AML-193 (cell line): Measurements from ENCODE around the gene WNT9B.
"Not testable (repeated sequence)": the region's sequence is repeated elsewhere in the genome, so short reads cannot be mapped to it uniquely, and the experiment has no call there.

Source experiments
- DNase-seq, 2 experiments: peaks; one replicate each; lab custom pipeline; 2025; lab: John Stamatoyannopoulos, UW

Gene WNT9B

DNA sequence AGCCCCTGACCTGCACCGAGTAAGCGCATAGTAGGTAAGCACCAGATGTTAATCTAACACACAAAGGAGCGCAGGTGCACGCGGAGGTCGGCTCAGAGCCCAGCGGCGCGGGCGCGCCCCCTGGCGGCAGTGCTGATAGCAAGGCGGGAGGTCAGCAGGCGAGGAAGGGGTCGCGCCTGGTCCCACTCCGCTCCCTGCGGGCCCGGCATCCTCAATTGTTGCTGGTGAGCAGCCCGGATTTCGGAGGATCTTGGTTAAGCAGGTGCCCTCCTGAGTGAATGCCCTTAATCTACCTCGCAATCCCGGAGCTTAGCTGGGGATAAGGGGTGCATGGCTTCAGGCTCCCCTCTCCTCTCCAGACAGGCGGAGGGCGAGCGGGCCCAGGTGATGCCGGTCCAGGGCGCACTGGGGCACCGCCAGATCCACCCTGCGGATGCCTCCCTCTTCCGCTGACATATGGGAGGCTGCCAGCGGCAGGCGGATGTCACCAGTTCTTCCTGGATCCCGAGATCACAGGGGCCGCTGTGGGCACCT lies 28.9 kb upstream of the WNT9B start:
- no peak for DNase-seq

DNA sequence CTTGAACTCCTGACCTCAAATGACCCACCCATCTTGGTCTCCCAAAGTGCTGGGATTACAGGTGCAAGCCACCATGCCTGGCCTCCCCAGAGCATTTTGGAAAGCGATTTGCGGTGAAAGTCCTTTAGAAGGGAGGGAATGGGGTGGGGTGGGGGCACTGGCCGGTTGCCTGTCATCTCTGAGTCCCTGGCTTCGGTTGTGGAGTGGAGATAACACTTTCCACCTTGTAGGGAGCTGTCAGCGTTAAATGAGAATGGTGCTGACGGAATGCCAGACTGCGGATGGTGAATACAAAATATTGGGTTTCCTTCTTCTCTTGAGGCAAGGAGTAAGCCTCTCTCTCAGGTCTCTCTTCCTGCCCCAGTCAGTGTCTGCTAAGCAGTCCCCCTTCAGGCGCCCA lies 27.7 kb upstream of the WNT9B start:
- DNase-seq = no peak

DNA sequence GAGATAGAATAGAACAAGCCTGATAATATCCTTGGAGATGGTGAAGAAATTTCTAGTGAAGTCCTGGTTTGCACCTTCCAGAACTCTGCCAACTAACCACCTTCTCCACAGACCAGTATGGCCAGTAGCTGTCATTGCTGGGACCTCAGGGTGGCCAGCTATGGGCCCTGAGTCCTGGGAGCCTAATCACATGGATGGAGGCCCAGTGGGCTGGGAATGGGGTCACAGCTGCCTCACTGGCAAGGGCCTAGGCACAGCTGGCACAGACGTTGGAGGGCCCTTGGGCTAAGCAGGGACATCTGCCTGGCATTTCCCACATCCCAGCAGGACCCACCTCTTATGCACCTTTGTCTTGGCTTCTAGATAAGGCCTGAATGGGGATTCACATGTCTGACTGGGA lies 25.3 kb upstream of the WNT9B start:
- DNase-seq = no peak

DNA sequence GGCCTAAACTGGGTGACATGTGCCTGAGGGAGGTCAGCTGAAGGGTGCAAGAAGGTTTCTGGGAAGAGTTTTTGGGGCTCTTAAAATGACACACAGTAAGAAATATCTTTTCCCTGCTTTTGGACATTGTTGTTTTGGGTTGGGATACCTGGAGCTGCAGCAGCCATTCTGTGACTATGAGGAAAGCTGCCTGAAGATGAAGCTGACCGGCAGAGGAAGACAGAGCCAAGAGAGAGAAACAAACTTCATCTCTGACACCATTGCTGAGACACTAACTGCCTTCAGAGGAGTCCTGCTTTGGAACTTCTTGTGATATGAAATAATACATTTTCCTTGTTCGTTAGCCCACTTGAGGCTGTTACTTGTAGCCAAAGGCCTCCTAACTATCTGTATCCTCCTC lies 24.1 kb upstream of the WNT9B start:
- DNase-seq = no peak

DNA sequence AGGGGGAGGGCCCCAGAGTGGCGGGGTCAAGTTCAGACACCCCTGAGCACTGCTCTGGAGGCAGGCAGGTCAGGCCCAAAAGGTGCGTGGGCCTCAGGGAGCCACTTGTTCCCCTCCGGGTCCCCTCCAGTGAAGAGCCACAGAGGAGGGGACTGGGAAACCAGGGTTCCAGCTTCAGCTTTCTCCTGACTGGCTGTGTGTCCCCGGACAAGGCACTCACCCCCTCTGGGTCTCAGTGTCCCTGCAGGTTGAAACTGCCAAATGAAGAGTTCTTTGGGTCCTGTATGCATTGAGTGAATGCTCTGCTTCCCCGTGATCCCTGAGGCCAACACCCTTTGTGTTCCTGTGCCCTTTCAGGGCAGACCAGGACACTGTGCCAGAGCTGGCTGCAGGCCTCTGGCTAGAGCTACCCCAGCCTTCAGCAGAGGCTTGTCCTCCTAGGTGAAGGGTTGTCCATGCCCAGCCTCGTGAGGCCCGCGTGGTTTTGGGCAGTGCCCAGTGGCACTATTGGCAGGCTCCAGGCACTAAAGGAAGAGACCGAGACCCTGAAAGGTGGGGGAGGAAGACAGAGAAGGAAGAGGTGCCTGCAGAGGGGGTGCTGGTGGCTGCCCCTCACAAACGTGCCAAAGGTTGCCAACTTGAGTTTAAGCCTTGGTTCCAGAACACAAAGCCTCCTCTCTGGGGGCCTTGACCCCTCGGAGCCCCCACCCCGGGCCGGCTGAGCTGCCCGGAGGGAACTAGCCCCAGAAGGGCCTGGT lies 19.6 kb upstream of the WNT9B start:
- no peak for DNase-seq

DNA sequence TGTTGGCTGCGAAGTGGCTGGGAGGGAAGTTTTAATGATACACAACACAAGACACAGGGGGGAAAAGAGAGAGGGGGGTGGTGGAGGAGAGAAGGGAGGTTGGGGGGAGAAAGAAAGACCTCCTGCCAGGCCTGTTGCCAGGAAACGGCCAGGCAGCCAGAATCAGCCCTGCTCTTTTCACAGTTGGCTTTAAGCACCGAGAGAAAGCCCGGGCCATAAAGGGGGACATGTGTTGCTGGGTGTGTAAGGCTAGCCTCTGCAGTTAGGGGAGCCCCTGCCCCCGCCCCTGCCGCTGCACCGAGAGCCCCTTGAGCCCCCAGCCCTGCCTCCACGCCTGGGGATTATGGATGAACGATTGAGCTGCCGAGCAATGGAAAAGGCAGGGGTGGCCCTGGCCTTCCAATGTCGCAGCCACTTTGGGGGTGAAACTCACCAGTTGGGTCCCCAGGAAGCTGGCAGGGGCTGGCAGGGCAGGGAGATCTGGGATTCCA lies 19.0 kb upstream of the WNT9B start:
- DNase-seq = no peak

DNA sequence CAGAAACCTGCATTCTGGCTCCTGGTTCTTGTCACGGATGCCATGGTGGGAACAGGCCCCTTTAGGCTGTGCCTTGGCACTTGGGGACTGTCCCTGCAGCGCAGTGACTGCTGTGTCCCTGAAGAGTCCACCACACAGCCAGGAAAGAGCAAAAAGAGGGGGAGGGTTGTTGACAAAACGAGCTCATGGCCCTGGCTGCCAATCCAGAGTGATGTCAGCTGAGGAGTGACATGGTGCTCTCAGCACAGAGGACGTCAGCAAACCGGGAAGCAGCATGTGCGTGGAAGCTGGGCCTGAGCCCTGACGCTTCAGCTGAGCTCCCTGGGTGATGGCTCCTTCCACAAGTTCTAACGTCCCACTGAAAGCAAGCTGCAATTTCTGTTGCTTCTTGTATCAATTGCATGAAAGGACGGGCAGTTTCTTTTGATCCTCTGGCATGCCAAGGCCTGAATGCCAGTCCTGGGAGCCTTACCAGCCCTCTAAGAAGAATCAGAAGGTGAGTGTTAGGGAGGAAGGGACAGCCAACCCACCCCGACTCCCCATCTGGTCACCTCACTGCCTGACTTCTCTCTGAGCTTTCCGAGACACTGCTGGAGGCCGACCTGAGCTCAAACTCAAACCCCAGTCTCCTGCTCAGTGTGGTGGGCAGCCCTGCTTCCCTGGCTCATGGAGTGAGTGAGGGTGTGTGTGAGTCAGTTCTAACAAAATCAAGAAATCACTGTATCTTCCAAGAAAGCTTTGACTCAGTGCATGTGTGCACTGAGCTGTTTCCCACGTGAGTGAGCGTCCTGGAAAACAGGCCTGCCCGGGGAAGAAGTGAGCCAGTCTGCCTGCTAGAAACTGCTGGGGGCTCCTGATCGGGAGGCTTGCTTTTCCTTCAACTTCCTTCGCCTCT lies 18.2 kb upstream of the WNT9B start:
- no peak for DNase-seq

DNA sequence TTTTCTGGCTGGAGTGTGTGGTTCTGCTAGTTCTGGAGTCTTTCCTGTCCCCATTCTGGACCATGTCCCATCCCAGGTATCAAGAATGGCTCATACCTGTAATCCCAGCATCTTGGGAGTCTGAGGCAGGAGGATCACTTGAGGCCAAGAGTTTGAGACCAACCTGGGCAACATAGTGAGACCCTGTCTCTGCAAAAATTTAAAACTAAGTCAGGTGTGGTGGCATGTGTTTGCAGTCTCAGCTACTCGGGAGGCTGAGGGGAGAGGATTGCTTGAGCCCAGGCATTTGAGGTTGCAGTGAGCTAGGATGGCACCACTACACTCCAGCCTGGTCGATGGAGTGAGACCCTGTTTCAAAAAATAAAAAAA lies 17.6 kb upstream of the WNT9B start:
- no peak for DNase-seq

DNA sequence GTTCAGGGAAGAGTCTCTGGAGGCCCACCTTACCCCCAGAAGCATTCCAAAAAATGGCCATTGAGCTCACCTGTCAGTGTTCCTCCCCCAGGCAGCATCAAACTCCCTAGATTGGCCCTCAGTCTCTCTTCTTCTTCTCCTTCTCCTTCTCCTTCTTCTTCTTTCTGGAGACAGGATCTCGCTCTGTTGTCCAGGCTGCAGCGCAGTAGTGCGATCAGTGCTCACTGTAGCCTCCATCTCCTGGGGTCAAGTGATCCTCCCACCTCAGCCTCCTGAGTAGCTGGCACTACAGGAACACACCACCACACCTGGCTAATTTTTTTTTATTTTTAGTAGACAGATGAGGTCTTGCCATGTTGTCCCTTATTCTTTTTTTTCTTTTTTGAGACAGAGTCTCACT lies 16.5 kb upstream of the WNT9B start:
- DNase-seq = no peak

DNA sequence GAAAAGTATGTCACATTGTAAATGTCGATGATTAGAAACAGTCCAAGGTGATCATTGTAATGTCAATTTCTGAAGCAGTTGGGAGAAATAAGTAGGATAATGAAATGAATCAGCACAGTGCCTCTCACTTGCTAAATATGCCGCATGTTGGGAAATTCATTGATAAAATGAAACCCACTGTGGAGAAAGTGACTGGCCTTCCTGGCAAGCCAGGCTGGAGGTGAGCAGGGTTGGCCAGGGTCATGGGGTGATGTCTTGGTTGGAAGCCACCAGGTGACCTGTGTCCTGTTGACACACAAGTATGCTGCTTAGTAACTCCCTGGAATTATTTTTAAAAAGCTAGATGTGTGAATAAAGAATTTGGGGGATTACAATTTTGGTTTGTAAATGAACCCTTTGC lies 14.9 kb upstream of the WNT9B start:
- DNase-seq = no peak

DNA sequence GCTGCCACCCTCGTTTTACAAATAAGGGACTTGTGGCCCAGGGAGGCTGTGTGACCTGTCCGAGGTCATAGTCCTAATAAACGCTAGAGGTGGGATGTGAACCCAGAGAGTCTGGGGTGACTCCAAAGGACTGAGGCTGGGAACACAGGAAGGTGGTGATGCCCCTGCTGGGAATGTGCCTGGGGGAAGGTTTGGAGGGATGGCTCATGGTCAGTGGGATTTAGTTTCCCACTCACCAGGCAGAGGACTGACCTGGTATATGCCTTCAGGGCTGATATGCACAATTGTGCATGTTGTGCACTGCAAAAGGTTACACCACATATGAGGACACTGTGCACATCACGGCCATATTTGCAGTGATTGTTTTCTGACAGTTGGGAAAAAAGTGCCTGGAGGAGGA lies 13.9 kb upstream of the WNT9B start:
- DNase-seq = no peak

DNA sequence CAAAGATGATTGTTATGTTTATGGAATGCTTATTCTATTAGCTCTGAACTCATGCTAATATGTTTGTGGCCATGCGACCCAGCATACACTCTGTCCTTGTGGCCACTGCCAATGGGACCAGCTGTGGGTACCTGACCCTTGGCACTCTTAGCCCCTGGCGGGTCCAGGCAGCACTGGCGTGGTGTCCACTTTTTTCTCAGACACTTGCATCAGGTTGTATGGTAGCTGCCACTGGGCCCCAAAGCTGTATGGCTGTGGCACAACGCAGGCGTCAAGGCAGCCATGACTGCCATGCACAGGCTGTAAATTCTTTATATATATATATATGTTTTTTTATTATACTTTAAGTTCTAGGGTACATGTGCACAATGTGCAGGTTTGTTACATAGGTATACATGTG lies 12.2 kb upstream of the WNT9B start:
- no peak for DNase-seq

DNA sequence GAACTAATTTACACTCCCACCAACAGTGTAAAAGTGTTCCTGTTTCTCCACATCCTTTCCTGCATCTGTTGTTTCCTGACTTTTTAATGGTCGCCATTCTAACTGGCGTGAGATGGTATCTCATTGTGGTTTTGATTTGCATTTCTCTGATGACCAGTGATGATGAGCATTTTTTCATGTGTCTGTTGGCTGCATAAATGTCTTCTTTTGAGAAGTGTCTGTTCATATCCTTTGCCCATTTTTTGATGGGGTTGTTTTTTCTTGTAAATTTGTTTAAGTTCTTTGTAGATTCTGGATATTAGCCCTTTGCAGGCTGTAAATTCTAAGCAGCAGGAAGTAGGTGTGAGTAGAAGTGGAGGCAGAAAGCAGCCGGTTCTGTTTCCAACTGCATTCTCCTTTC lies 10.8 kb upstream of the WNT9B start:
- not testable (repeated sequence) for DNase-seq

DNA sequence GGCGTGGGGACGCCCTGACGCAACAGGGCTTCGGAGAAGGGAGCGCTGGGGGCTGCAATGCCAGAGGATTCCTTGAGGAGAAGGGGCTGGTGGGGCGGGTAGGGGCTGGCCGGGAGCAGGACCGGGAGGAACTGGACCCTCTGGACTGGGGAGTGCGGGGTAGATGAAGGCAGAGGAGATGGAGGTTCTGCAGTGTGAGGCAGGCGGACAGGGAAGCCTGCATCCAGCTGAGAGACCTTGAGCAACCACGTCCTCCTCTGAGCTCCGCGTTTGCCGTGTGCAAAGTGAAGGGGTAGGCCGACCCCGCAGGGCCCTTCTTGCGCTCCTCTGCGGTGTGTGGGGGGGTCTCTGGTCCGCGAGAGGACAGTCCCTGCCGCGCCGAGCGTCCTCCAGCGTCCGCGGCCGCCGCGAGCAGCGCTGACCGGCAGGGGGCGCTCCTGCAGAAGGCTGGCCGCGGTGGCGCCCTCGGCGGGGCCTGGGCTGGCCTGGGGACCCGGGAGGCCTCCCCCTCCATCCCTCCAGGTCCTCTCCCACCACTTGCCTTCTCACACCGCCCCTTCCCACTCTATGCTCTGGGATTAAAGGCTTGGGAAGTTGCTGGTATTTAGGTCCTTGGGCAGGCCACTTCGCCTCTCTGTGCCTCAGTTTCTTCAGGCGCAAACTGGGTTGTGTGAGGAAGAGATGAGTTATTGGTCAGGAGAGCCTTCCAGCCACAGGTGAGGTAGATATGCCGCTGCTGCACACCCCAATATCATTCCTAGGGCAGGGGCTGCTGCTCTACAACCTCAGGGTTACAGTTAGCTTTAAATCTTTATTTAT lies 9.6 kb upstream of the WNT9B start:
- DNase-seq = no peak

DNA sequence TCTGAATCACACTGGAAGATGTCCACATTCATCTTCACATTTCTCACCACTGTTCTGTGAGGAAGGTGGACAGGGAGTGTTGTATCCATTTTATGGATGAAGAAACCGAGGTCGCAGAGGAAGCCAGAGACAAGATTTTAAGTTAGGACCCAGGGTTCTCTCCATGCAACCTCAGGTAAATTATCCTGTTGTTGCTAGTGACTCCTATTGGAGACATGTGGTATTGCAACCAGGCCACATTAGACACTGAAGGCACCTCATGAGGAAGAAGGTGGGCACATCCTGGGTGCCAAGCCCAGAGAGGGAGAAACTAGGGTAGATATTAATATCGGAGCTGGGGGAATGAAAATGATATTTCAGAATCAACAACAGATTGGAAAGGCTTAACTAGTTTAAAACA lies 8.5 kb upstream of the WNT9B start:
- peak in 1 of 2 experiments; percentile 4 for DNase-seq

DNA sequence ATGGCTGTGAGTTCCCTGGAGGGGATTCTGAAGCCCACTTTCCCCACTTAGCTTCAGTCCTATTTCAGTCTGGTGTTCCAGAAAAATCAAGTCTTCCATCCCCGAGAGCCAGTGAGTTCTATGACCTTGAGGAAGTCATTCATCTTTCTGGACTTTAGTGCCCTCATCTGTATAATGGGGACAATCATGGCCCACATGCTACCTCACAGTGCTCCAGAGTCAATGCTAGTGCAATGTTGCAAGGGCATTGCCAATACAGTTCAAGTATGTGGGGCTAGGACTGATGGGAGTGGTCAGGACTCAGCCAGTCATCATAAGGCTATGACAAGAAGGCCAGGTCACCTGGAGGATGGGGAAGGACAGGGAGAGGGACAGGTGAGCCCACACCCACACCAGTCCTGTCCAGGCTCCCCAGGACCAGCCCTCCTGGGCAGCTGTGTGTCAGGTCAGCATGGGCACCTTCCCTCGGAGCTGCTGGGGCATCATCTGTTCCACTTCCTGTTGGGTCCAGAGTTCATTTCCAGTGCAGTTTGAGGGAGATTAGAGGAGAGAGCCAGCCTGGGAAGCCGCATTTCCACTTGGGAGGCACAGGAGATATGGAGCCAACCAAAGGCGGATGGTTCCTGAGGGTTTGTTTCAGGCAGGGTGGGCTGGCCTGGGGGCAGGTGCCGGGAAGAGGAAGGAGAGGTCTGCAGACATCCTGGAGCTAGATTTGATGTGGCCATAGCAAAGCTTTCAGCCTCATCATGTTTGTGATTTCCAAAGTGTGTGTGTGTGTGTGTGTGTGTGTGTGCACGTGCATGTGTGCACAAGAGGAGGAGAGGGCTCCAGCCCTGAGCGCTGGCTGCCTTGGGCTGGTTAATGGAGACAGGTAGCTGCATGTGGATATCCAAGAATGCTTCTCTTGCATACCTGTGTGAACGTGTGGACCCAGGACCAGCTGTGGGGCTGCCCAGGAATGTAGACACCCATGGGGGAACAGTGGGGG lies 3.9 kb upstream of the WNT9B start:
- DNase-seq = no peak

DNA sequence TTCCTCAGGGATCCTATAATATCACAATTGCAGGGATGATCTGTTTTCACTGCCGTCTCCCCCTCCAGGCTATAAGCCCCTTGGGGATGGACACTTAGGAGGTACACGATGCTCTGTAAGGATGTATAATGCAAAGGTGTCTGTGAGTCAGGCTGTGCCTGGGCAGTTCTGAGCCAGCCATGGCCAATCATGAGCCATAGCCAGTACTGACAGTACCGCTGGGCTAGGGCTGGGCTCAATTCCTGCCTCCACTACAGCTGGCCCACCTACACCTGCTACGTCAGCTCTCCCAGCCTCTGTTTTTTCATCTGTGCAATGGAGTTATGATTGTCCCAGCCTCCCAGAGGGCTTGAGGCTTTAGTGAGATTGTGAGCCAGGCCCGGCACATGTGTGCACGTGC lies 2.8 kb upstream of the WNT9B start:
- no peak for DNase-seq

DNA sequence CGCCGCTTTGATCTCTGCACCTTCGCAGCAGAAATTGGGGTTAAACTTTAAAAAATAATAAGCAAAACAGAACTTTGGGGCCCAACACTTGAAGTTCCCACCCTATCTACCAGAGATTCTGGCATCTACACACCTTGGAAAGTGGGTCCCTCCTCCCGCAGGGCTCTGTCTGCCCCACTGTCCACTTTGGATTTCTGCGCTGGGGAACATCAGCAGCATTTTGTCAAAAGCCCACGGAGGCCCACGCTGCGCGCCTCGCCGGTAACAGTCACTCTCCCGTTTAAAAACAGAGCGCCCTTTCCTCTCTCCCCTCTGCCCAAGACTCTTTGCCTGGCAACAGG lies 725 bp upstream of the WNT9B start:
- DNase-seq = no peak

DNA sequence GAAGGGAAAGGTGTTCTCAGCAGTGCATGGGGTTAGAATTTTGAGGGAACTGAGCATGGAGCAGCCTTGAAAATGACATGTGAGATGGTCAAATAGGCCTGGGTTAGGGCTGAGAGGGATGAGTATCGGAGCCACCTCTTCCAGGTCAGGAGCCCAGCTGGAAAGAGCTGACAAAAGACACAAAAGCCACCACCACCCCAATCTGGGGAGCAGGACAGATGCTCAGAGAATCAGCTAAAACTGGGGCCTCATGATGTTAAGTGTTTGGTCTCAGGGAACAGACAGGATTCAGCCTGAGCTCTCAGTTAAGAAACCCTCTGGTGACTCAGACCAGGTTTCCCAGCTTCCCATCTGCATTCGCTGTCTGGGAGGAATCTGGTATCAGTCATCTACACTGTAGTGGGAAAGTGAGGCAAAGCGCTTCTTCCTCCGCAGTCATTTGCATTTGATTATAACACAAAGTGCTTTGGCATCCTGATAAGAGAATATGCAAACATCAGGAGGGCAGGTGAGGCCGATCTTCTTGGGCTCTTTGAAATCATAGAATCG lies 2.6 kb downstream of the WNT9B start:
- DNase-seq = no peak

DNA sequence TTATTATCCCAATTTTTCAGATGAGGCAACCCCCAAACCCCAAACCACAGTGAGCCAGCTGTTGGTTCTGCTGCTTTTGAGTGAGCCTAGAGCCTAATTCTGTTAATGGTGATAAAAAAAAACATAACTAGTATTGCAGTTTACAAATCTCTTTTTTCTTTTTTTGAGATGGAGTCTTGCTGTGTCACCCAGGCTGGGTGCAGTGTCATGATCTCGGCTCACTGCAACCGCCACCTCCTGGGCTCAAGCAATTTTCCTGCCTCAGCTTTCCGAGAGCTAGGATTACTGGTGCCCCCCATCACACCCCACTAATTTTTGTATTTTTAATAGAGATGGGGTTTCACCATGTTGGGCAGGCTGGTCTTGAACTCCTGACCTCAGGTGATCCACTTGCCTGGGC lies 3.1 kb downstream of the WNT9B start:
- no peak for DNase-seq

DNA sequence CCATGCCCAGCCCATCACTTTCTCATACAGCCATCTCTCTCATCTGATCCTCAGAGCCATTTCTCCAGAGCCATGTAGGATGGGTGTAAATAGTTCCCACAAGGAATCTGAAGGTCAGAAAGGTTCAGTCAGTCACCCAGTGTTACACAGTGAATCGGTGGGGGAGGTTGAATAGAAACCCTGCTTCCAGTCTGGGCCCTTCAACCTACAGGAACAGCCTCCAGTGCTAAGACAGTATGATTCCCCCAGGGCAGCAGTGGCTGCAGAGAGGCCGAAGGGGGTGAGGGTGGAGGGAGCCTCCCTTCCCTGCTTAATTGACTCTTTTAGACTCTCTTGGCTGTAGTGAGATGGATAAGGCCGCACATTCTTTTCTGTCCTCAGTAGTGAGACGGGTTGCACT lies 3.6 kb downstream of the WNT9B start:
- no peak for DNase-seq
